HEK293 (cell line): Measurements from ENCODE around the gene CTCFL.

ENCODE experiments used
- CTCF ChIA-PET: fragments of 350-600 bp; formaldehyde crosslinking; extraction: SDS; loops from one replicate; lab custom pipeline; 2021; ENCODE audit warnings: antibody characterized with exemption; lab: Yijun Ruan, JAX
- POLR2A ChIA-PET: fragments of 300-600 bp; formaldehyde crosslinking; extraction: SDS; loops from one replicate; lab custom pipeline; 2020; ENCODE audit warnings: antibody characterized with exemption, inconsistent platforms; lab: Yijun Ruan, JAX
- H3K27ac ChIP-seq: fragments of 200-500 bp; sonication (Bioruptor generic); 2 replicates; pipeline ENCODE4 v1.5.1; 2014; ENCODE audit warnings: low read depth, low read length, control low read depth, inconsistent platforms; ENCODE audit errors: extremely low read depth
- H3K36me3 ChIP-seq, 2 experiments: fragments of 200-500 bp in 1 of 2; sonication (Bioruptor generic) in 1 of 2; 1 replicate in 1 of 2; 2 replicates in 1 of 2; pipeline ENCODE4 v1.5.1; 2014 to 2017; ENCODE audit warnings: inconsistent platforms in 2 of 2, low read length in 2 of 2; ENCODE audit not compliant: control insufficient read depth in 2 of 2, insufficient read depth in 1 of 2
- H3K4me1 ChIP-seq: fragments of 200-500 bp; sonication (Bioruptor generic); 2 replicates; pipeline ENCODE4 v1.5.1; 2014; ENCODE audit warnings: mild to moderate bottlenecking, low read length, inconsistent platforms; ENCODE audit not compliant: control insufficient read depth, insufficient read depth
- H3K4me3 ChIP-seq: 2 replicates; pipeline ENCODE4 v1.5.1; 2011; ENCODE audit warnings: low read depth, mild to moderate bottlenecking, control low read depth, low read length, moderate library complexity
- H3K9me3 ChIP-seq: fragments of 200-500 bp; sonication (Bioruptor generic); 2 replicates; pipeline ENCODE4 v1.5.1; 2014; ENCODE audit warnings: low read depth, low read length, inconsistent platforms; ENCODE audit not compliant: control insufficient read depth, insufficient read depth
- FEZF1 ChIP-seq: fragments of 450-650 bp; formaldehyde crosslinking; IDR thresholded peaks from 2 replicates; pipeline ENCODE4 v1.5.1; 2016; ENCODE audit warnings: missing biosample characterization, missing genetic modification characterization
- GLI2 ChIP-seq: fragments of 450-650 bp; formaldehyde crosslinking; IDR thresholded peaks from 2 replicates; pipeline ENCODE4; 2017; ENCODE audit warnings: missing biosample characterization, missing genetic modification characterization, low read depth, borderline replicate concordance
- MZF1 ChIP-seq: fragments of 450-650 bp; formaldehyde crosslinking; IDR thresholded peaks from 2 replicates; pipeline ENCODE4 v1.5.1; 2017; ENCODE audit warnings: missing biosample characterization, missing genetic modification characterization, borderline replicate concordance
- OVOL3 ChIP-seq: fragments of 450-650 bp; formaldehyde crosslinking; IDR thresholded peaks from 2 replicates; pipeline ENCODE4 v1.5.1; 2016; ENCODE audit warnings: missing biosample characterization, missing genetic modification characterization
- SP7 ChIP-seq: fragments of 450-650 bp; formaldehyde crosslinking; IDR thresholded peaks from 2 replicates; pipeline ENCODE4 v1.5.1; 2016; ENCODE audit warnings: missing biosample characterization, missing genetic modification characterization
- TCF7L2 ChIP-seq: IDR thresholded peaks from 2 replicates; pipeline ENCODE4 v1.6.1; 2011; ENCODE audit warnings: low read depth, mild to moderate bottlenecking, inconsistent platforms, low read length, moderate library complexity, borderline replicate concordance
- TRIM28 ChIP-seq: IDR thresholded peaks from 2 replicates; pipeline ENCODE4 v1.6.1; 2011; ENCODE audit warnings: low read length, control low read depth, borderline replicate concordance
- ZBTB8A ChIP-seq: fragments of 450-650 bp; formaldehyde crosslinking; IDR thresholded peaks from 2 replicates; pipeline ENCODE4 v1.5.1; 2016; ENCODE audit warnings: missing biosample characterization, missing genetic modification characterization
- ZFHX2 ChIP-seq: fragments of 450-650 bp; formaldehyde crosslinking; conservative IDR thresholded peaks from 2 replicates; pipeline ENCODE4 v1.5.1; 2016; ENCODE audit warnings: missing biosample characterization, missing genetic modification characterization
- ZFP3 ChIP-seq: fragments of 450-650 bp; formaldehyde crosslinking; IDR thresholded peaks from 2 replicates; pipeline ENCODE4 v1.5.1; 2016; ENCODE audit warnings: low read depth, missing biosample characterization, missing genetic modification characterization
- ZFP37 ChIP-seq: fragments of 450-650 bp; formaldehyde crosslinking; IDR thresholded peaks from 2 replicates; pipeline ENCODE4 v1.5.1; 2016; ENCODE audit warnings: missing biosample characterization, missing genetic modification characterization
- ZIC2 ChIP-seq: fragments of 450-650 bp; formaldehyde crosslinking; IDR thresholded peaks from 2 replicates; pipeline ENCODE4 v1.5.1; 2016; ENCODE audit warnings: missing biosample characterization, missing genetic modification characterization
- ZNF10 ChIP-seq: fragments of 450-650 bp; formaldehyde crosslinking; IDR thresholded peaks from 2 replicates; pipeline ENCODE4 v1.5.1; 2017; ENCODE audit warnings: missing biosample characterization, missing genetic modification characterization
- ZNF157 ChIP-seq: fragments of 450-650 bp; formaldehyde crosslinking; IDR thresholded peaks from 2 replicates; pipeline ENCODE4 v1.5.1; 2016; ENCODE audit warnings: missing biosample characterization, missing genetic modification characterization
- ZNF174 ChIP-seq: fragments of 450-650 bp; formaldehyde crosslinking; IDR thresholded peaks from 2 replicates; pipeline ENCODE4 v1.5.0; 2017; ENCODE audit warnings: missing biosample characterization, mild to moderate bottlenecking, missing genetic modification characterization
- ZNF18 ChIP-seq: fragments of 450-650 bp; formaldehyde crosslinking; IDR thresholded peaks from 2 replicates; pipeline ENCODE4 v1.5.1; 2016; ENCODE audit warnings: missing biosample characterization, missing genetic modification characterization
- ZNF362 ChIP-seq: fragments of 450-650 bp; formaldehyde crosslinking; IDR thresholded peaks from 2 replicates; pipeline ENCODE4 v1.5.1; 2016; ENCODE audit warnings: missing biosample characterization, missing genetic modification characterization
- ZNF366 ChIP-seq: fragments of 450-650 bp; formaldehyde crosslinking; conservative IDR thresholded peaks from 2 replicates; pipeline ENCODE4 v1.5.1; 2016; ENCODE audit warnings: missing biosample characterization, missing genetic modification characterization
- ZNF394 ChIP-seq: fragments of 450-650 bp; formaldehyde crosslinking; IDR thresholded peaks from 2 replicates; pipeline ENCODE4 v1.5.1; 2016; ENCODE audit warnings: missing biosample characterization, missing genetic modification characterization, mild to moderate bottlenecking, moderate library complexity, borderline replicate concordance
- ZNF558 ChIP-seq: fragments of 450-650 bp; formaldehyde crosslinking; IDR thresholded peaks from 2 replicates; pipeline ENCODE4 v1.5.1; 2016; ENCODE audit warnings: missing biosample characterization, missing genetic modification characterization
- ZNF585B ChIP-seq: fragments of 450-650 bp; formaldehyde crosslinking; IDR thresholded peaks from 2 replicates; pipeline ENCODE4 v1.5.1; 2016; ENCODE audit warnings: missing biosample characterization, missing genetic modification characterization
- ZNF600 ChIP-seq: fragments of 450-650 bp; formaldehyde crosslinking; IDR thresholded peaks from 2 replicates; pipeline ENCODE4 v1.5.1; 2016; ENCODE audit warnings: missing biosample characterization, missing genetic modification characterization
- ZNF623 ChIP-seq: fragments of 450-650 bp; formaldehyde crosslinking; IDR thresholded peaks from 2 replicates; pipeline ENCODE4 v1.5.1; 2016; ENCODE audit warnings: missing biosample characterization, missing genetic modification characterization
- ZNF626 ChIP-seq: fragments of 450-650 bp; sonication (Bioruptor Pico); formaldehyde crosslinking; IDR thresholded peaks from 2 replicates; pipeline ENCODE4 v1.5.1; 2018; ENCODE audit warnings: missing biosample characterization, missing genetic modification characterization, inconsistent platforms
- ZNF639 ChIP-seq: fragments of 450-650 bp; formaldehyde crosslinking; IDR thresholded peaks from 2 replicates; pipeline ENCODE4 v1.5.1; 2016; ENCODE audit warnings: missing biosample characterization, missing genetic modification characterization
- ZNF677 ChIP-seq: fragments of 450-650 bp; IDR thresholded peaks from 2 replicates; pipeline ENCODE4 v1.5.0; 2018; ENCODE audit warnings: missing biosample characterization, mild to moderate bottlenecking, missing genetic modification characterization, moderate library complexity
- ZNF843 ChIP-seq: fragments of 450-650 bp; formaldehyde crosslinking; IDR thresholded peaks from 2 replicates; pipeline ENCODE4 v1.5.1; 2016; ENCODE audit warnings: missing biosample characterization, missing genetic modification characterization
- TF ChIP-seq, protein P1 (sequence below): fragments of 450-650 bp; IDR thresholded peaks from 2 replicates; pipeline ENCODE4 v1.5.1; 2018; ENCODE audit warnings: missing biosample characterization, mild to moderate bottlenecking, missing genetic modification characterization

Gene CTCFL

DNA sequence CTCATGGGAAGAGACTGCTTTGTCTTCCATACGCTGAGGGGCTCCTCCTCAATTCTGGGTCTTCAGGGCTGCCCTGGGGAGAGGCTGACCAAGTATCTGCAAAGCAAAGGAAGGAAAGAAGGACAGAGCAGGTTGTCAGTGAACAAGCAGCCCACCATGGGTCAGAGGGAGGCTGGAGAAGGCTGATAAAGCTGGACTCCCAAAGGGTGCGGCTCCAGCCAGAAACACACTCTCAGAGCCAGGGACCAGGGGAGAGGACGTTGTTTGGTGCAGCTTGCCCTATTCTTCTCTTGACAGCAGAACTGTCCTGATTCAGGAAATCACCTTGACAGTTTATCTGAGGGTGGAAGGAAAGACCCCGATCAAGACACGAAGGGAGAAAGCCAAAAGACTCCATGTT lies 10.4 kb upstream of the CTCFL start:
- CTCF ChIA-PET = interaction anchor here (0.6 kb wide), 1 partner anchor 21 kb away, joined by 3 read pairs; no protein-coding TSS in a partner anchor
- Histone ChIP-seq H3K36me3 (no peaks in the 10 kb centered on the region), H3K4me1 (no peaks in the 10 kb centered on the region), H3K9me3 (no peaks in the 10 kb centered on the region), H3K27ac (no peak overlapping the region), H3K4me3 (no peak overlapping the region)
- POLR2A ChIA-PET = no interaction called here
- TF ChIP-seq ZNF677 (tag by site-specific recombination) = no peak
- no peak for TF ChIP-seq GLI2 (tag by site-specific recombination)
- no peak for TF ChIP-seq OVOL3 (tag by site-specific recombination)
- no peak for TF ChIP-seq ZNF600 (tag by site-specific recombination)
- TF ChIP-seq ZNF626 (tag by site-specific recombination) = no peak
- TF ChIP-seq ZNF10 (tag by site-specific recombination) = no peak
- no peak for TF ChIP-seq ZFP37 (tag by site-specific recombination)
- TF ChIP-seq ZNF362 (tag by site-specific recombination) = no peak

GRCh38 chr20:57532104-57532503 lies 7.2 kb upstream of the CTCFL start:
- ChIA-PET POLR2A (no interaction called here), CTCF (interaction anchor here (0.5 to 1.4 kb wide), 7 partner anchors 13 to 677 kb away, joined by 3 to 4 read pairs (median 3); no protein-coding TSS in a partner anchor)

GRCh38 chr20:57530327-57530981 lies 5.5 kb upstream of the CTCFL start:
- CTCF ChIA-PET = interaction anchor here (1.0 to 1.2 kb wide), 3 partner anchors 7 to 680 kb away, joined by 3 to 4 read pairs (median 3); no protein-coding TSS in a partner anchor
- H3K4me1 ChIP-seq = no peaks in the 10 kb centered on the region
- H3K27ac ChIP-seq = no peak overlapping the region
- POLR2A ChIA-PET = no interaction called here
- no peaks in the 10 kb centered on the region for H3K9me3 ChIP-seq
- H3K36me3 ChIP-seq = no peaks in the 10 kb centered on the region
- H3K4me3 ChIP-seq = no peak overlapping the region
- TF ChIP-seq TRIM28 (no peak), ZNF585B (no peak), ZNF623 (tag by site-specific recombination) (no peak), SP7 (no peak), FEZF1 (tag by site-specific recombination) (peak; percentile 93), ZIC2 (tag by site-specific recombination) (peak; percentile 60), ZNF157 (tag by site-specific recombination) (no peak), ZNF626 (tag by site-specific recombination) (no peak), ZFP3 (tag by site-specific recombination) (no peak), ZNF394 (tag by site-specific recombination) (no peak), ZNF843 (tag by site-specific recombination) (peak; percentile 86), TCF7L2 (peak; percentile 60; the same call in 1 of the 2 replicates), ZNF18 (peak; percentile 91), ZNF639 (tag by site-specific recombination) (no peak), ZFHX2 (tag by site-specific recombination) (no peak), ZNF366 (tag by site-specific recombination) (no peak), MZF1 (tag by site-specific recombination) (peak; percentile 72; the same call in 1 of the 2 replicates), ZNF174 (tag by site-specific recombination) (no peak), ZNF558 (tag by site-specific recombination) (no peak)
- TF ChIP-seq, protein P1, sequence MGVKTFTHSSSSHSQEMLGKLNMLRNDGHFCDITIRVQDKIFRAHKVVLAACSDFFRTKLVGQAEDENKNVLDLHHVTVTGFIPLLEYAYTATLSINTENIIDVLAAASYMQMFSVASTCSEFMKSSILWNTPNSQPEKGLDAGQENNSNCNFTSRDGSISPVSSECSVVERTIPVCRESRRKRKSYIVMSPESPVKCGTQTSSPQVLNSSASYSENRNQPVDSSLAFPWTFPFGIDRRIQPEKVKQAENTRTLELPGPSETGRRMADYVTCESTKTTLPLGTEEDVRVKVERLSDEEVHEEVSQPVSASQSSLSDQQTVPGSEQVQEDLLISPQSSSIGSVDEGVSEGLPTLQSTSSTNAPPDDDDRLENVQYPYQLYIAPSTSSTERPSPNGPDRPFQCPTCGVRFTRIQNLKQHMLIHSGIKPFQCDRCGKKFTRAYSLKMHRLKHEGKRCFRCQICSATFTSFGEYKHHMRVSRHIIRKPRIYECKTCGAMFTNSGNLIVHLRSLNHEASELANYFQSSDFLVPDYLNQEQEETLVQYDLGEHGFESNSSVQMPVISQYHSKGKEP = 0 out of 2 replicates have a peak, but pooled peaks have one; percentile 10

More at GRCh38 chr20:57532104-57532503, 7.2 kb upstream of the CTCFL start:
- no peak for TF ChIP-seq ZBTB8A (tag by site-specific recombination)
- Histone ChIP-seq H3K27ac (no peak overlapping the region), H3K4me3 (no peak overlapping the region), H3K9me3 (no peaks in the 10 kb centered on the region), H3K4me1 (no peaks in the 10 kb centered on the region), H3K36me3 (no peaks in the 10 kb centered on the region)
